Activated naive CD4-positive, alpha-beta T cell treated with anti-CD3 and anti-CD28 coated beads, Interleukin-2, amount 50 U/mL, for 24 hours (primary cell): ENCODE results near the gene VPS72.

ENCODE experiments used
- H3K27ac Mint-ChIP-seq: one replicate; pipeline ENCODE4 v1.8.0; 2021; ENCODE audit warnings: mild to moderate bottlenecking, mixed read lengths
- H3K27me3 Mint-ChIP-seq: one replicate; pipeline ENCODE4 v1.8.0; 2021; ENCODE audit warnings: mixed read lengths
- H3K36me3 Mint-ChIP-seq: one replicate; pipeline ENCODE4 v1.8.0; 2021; ENCODE audit warnings: mixed read lengths
- H3K4me1 Mint-ChIP-seq: one replicate; pipeline ENCODE4 v1.8.0; 2021; ENCODE audit warnings: mixed read lengths
- H3K4me3 Mint-ChIP-seq: one replicate; pipeline ENCODE4 v1.8.0; 2021; ENCODE audit warnings: mild to moderate bottlenecking, mixed read lengths
- H3K9me3 Mint-ChIP-seq: one replicate; pipeline ENCODE4 v1.8.0; 2021; ENCODE audit warnings: mixed read lengths

VPS72 gene

GRCh38 chr1:151142411-151143056 lies 47.5 kb downstream of the VPS72 start:
- no peak overlapping the region for H3K4me3 Mint-ChIP-seq
- no peak overlapping the region for H3K27ac Mint-ChIP-seq
- no peaks in the 10 kb centered on the region for H3K36me3 Mint-ChIP-seq

GRCh38 chr1:151137789-151138188 lies 52.2 kb downstream of the VPS72 start:
- Mint-ChIP-seq H3K27me3 (no peaks in the 10 kb centered on the region), H3K9me3 (no peaks in the 10 kb centered on the region), H3K27ac (no peak overlapping the region), H3K4me3 (no peak overlapping the region), H3K36me3 (peaks cover 1% of the 10 kb centered on the region), H3K4me1 (no peaks in the 10 kb centered on the region)

More at GRCh38 chr1:151142411-151143056, 47.5 kb downstream of the VPS72 start:
- H3K27me3 Mint-ChIP-seq: no peaks in the 10 kb centered on the region
- H3K9me3 Mint-ChIP-seq: no peaks in the 10 kb centered on the region
- peaks cover 17% of the 10 kb centered on the region for H3K4me1 Mint-ChIP-seq

- H3K36me3 Mint-ChIP-seq: peaks cover 1% of the 10 kb centered on the region
Observed at GRCh38 chr1:151135433-151136385, 54.3 kb downstream of the VPS72 start.

GRCh38 chr1:151134991-151135390 lies 55.0 kb downstream of the VPS72 start:
- peaks cover 8% of the 10 kb centered on the region for H3K4me1 Mint-ChIP-seq
- H3K4me3 Mint-ChIP-seq: no peak overlapping the region
- H3K36me3 Mint-ChIP-seq: peaks cover 1% of the 10 kb centered on the region
- no peaks in the 10 kb centered on the region for H3K9me3 Mint-ChIP-seq
- no peak overlapping the region for H3K27ac Mint-ChIP-seq
- no peaks in the 10 kb centered on the region for H3K27me3 Mint-ChIP-seq

More at GRCh38 chr1:151135433-151136385, 54.3 kb downstream of the VPS72 start:
- Mint-ChIP-seq H3K27me3 (no peaks in the 10 kb centered on the region), H3K27ac (no peak overlapping the region), H3K4me1 (peaks cover 5% of the 10 kb centered on the region), H3K4me3 (no peak overlapping the region), H3K9me3 (no peaks in the 10 kb centered on the region)

GRCh38 chr1:151134396-151134795 lies 55.6 kb downstream of the VPS72 start:
- Mint-ChIP-seq H3K27me3 (no peaks in the 10 kb centered on the region), H3K9me3 (no peaks in the 10 kb centered on the region), H3K4me3 (no peak overlapping the region), H3K36me3 (peaks cover 1% of the 10 kb centered on the region), H3K27ac (peak overlapping the region; percentile 32), H3K4me1 (peaks cover 8% of the 10 kb centered on the region)

GRCh38 chr1:151133018-151133806 lies 56.8 kb downstream of the VPS72 start:
- no peak overlapping the region for H3K27ac Mint-ChIP-seq
- H3K36me3 Mint-ChIP-seq: peaks cover 1% of the 10 kb centered on the region
- no peaks in the 10 kb centered on the region for H3K27me3 Mint-ChIP-seq
- no peak overlapping the region for H3K4me3 Mint-ChIP-seq
- peaks cover 8% of the 10 kb centered on the region for H3K4me1 Mint-ChIP-seq
- H3K9me3 Mint-ChIP-seq: no peaks in the 10 kb centered on the region

- peaks cover 1% of the 10 kb centered on the region for H3K36me3 Mint-ChIP-seq
- no peak overlapping the region for H3K27ac Mint-ChIP-seq
- H3K27me3 Mint-ChIP-seq: no peaks in the 10 kb centered on the region
- H3K4me1 Mint-ChIP-seq: peaks cover 8% of the 10 kb centered on the region
- no peak overlapping the region for H3K4me3 Mint-ChIP-seq
- H3K9me3 Mint-ChIP-seq: no peaks in the 10 kb centered on the region
Observed at GRCh38 chr1:151132335-151133017, 57.5 kb downstream of the VPS72 start.

GRCh38 chr1:151131701-151132334 lies 58.2 kb downstream of the VPS72 start:
- peak overlapping the region; percentile 85 for H3K4me3 Mint-ChIP-seq
- no peaks in the 10 kb centered on the region for H3K27me3 Mint-ChIP-seq
- no peaks in the 10 kb centered on the region for H3K9me3 Mint-ChIP-seq
- H3K27ac Mint-ChIP-seq: no peak overlapping the region
- peaks cover 8% of the 10 kb centered on the region for H3K4me1 Mint-ChIP-seq
- H3K36me3 Mint-ChIP-seq: peaks cover 1% of the 10 kb centered on the region

GRCh38 chr1:151130987-151131586 lies 58.9 kb downstream of the VPS72 start:
- Mint-ChIP-seq H3K9me3 (no peaks in the 10 kb centered on the region), H3K4me1 (peaks cover 8% of the 10 kb centered on the region), H3K36me3 (no peaks in the 10 kb centered on the region), H3K27me3 (no peaks in the 10 kb centered on the region), H3K4me3 (peak overlapping the region; percentile 85), H3K27ac (peak overlapping the region; percentile 83)

GRCh38 chr1:151128800-151129199 lies 61.2 kb downstream of the VPS72 start:
- Mint-ChIP-seq H3K27ac (no peak overlapping the region), H3K36me3 (no peaks in the 10 kb centered on the region), H3K27me3 (no peaks in the 10 kb centered on the region), H3K9me3 (no peaks in the 10 kb centered on the region), H3K4me1 (peaks cover 8% of the 10 kb centered on the region), H3K4me3 (no peak overlapping the region)
